ENCODE data around the gene DISP3. TPM values are rescaled to one million over a fixed set of nuclear protein-coding genes. Genes with fewer than 3 reads are reported as not detected.

The DISP3 gene
- total and polyA plus RNA-seq, 2 experiments from 2014 or later: 0.18 to 0.74 TPM

DNA sequence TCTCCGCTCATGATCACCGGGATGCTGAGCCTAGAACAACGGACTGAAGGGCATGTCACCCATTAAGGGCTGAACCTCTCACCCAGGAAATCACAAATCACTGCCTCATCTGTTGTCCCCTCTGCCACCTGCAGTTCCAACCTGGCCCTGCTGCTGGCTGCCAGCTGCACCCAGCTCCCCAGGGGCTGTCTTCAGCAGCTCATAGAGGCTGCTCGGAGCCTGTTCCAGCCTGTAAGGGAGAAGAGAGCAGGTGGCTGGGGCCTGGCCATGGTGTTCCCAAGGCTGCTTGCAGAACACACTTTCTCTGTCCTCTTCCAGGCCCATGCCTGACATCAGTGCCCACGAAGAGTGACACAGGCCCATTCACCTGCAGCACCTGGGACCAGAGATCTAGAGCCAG, 44.5 kb upstream of the DISP3 start:
- no peak for DNase-seq (ENCODE audit: low read depth in 1 of 2, low spot score in 1 of 2)
- Histone ChIP-seq H3K4me1 (ENCODE audit: low read depth) (no peaks in the 10 kb centered on the region), H3K4me3 (no peak overlapping the region), H3K36me3 (no peaks in the 10 kb centered on the region), H3K9me3 (ENCODE audit: low read depth) (no peaks in the 10 kb centered on the region), H3K27me3 (no peaks in the 10 kb centered on the region), H3K27ac (no peak overlapping the region)
- TF ChIP-seq, protein P1, sequence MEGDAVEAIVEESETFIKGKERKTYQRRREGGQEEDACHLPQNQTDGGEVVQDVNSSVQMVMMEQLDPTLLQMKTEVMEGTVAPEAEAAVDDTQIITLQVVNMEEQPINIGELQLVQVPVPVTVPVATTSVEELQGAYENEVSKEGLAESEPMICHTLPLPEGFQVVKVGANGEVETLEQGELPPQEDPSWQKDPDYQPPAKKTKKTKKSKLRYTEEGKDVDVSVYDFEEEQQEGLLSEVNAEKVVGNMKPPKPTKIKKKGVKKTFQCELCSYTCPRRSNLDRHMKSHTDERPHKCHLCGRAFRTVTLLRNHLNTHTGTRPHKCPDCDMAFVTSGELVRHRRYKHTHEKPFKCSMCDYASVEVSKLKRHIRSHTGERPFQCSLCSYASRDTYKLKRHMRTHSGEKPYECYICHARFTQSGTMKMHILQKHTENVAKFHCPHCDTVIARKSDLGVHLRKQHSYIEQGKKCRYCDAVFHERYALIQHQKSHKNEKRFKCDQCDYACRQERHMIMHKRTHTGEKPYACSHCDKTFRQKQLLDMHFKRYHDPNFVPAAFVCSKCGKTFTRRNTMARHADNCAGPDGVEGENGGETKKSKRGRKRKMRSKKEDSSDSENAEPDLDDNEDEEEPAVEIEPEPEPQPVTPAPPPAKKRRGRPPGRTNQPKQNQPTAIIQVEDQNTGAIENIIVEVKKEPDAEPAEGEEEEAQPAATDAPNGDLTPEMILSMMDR (IDR thresholded peaks at IDR 0.05; ENCODE audit: low read depth, low read length): no peak

GRCh38 chr1:11434926-11435325, 44.0 kb upstream of the DISP3 start:
- no peak overlapping the region for H3K27ac ChIP-seq
- TF ChIP-seq, protein P1 (IDR thresholded peaks at IDR 0.05; ENCODE audit: low read depth, low read length): no peak
- H3K9me3 ChIP-seq (ENCODE audit: low read depth): no peaks in the 10 kb centered on the region
- H3K36me3 ChIP-seq: no peaks in the 10 kb centered on the region
- no peaks in the 10 kb centered on the region for H3K4me1 ChIP-seq (ENCODE audit: low read depth)
- DNase-seq (ENCODE audit: low read depth in 1 of 2, low spot score in 1 of 2): no peak
- H3K27me3 ChIP-seq: no peaks in the 10 kb centered on the region
- H3K4me3 ChIP-seq: no peak overlapping the region

GRCh38 chr1:11438996-11439395, 40.0 kb upstream of the DISP3 start:
- no peaks in the 10 kb centered on the region for H3K9me3 ChIP-seq (ENCODE audit: low read depth)
- H3K27me3 ChIP-seq: no peaks in the 10 kb centered on the region
- TF ChIP-seq, protein P1 (IDR thresholded peaks at IDR 0.05; ENCODE audit: low read depth, low read length): no peak
- H3K36me3 ChIP-seq: no peaks in the 10 kb centered on the region
- H3K4me1 ChIP-seq (ENCODE audit: low read depth): no peaks in the 10 kb centered on the region
- no peak for DNase-seq (ENCODE audit: low read depth in 1 of 2, low spot score in 1 of 2)
- H3K27ac ChIP-seq: no peak overlapping the region
- H3K4me3 ChIP-seq: no peak overlapping the region

DNA sequence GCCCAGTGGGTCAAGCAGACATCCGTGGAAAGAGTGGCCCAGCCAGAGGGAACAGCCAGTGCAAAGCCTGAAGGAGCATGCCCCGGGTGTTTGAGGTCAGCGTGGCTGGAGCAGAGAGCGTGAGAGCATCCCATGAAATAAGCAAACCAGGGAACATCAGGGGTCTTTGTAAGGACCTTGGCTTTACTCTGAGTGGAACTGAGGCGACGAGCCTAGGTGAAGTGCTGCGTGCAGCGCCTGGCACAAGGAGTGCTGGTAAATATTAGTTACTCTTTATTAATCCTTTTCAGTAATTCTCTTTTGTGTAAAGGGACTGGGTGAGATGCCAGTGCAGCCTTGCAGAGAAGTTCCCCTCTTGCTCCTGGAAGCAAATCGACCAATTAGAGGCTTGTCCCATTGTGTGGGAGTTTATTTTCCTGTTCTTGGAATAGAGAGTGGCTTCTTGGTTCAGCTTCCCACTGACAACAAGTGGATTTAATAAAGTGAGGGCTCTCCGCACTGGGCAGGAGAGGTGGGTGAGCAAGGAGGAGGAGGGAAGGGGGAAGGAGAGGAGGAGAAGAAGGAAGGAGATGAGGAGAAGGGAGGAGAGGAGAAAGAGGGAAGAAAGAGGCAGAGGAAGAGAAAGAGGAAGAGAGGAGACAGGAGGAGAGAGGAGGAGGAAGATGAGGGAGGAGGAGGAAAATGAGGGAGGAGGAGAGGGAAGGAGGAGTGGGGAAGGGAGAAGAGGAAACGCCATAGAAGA, 37.6 kb upstream of the DISP3 start:
- Histone ChIP-seq H3K9me3 (ENCODE audit: low read depth) (no peaks in the 10 kb centered on the region), H3K27ac (no peak overlapping the region), H3K4me1 (ENCODE audit: low read depth) (no peaks in the 10 kb centered on the region), H3K4me3 (no peak overlapping the region), H3K36me3 (no peaks in the 10 kb centered on the region), H3K27me3 (no peaks in the 10 kb centered on the region)
- TF ChIP-seq, protein P1 (IDR thresholded peaks at IDR 0.05; ENCODE audit: low read depth, low read length): no peak
- no peak for DNase-seq (ENCODE audit: low read depth in 1 of 2, low spot score in 1 of 2)

GRCh38 chr1:11443043-11443442, 35.9 kb upstream of the DISP3 start:
- TF ChIP-seq, protein P1 (IDR thresholded peaks at IDR 0.05; ENCODE audit: low read depth, low read length): no peak
- Histone ChIP-seq H3K36me3 (no peaks in the 10 kb centered on the region), H3K4me1 (ENCODE audit: low read depth) (no peaks in the 10 kb centered on the region), H3K27me3 (no peaks in the 10 kb centered on the region), H3K27ac (no peak overlapping the region), H3K4me3 (no peak overlapping the region), H3K9me3 (ENCODE audit: low read depth) (no peaks in the 10 kb centered on the region)
- no peak for DNase-seq (ENCODE audit: low read depth in 1 of 2, low spot score in 1 of 2)
